ENCODE data around the gene TIAM2.

GRCh38 chr6:154954347-154954746 is 40.8 kb upstream of the TIAM2 start:
- TF ChIP-seq NRF1 (conservative IDR thresholded peaks at IDR 0.05; ENCODE audit: low read depth, low read length) (no peak), YY1 (IDR thresholded peaks at IDR 0.05; ENCODE audit: low read depth, low read length) (no peak), JUND (IDR thresholded peaks at IDR 0.05; ENCODE audit: low read depth, low read length) (no peak), RFX5 (IDR thresholded peaks at IDR 0.05; ENCODE audit: low read depth, low read length) (no peak), RELA (IDR thresholded peaks at IDR 0.05; ENCODE audit: borderline replicate concordance, partially characterized antibody) (no peak), MEF2A (IDR thresholded peaks at IDR 0.05; ENCODE audit: insufficient read depth, low read depth, low read length) (no peak), SMAD5 (IDR thresholded peaks at IDR 0.05; ENCODE audit: low read depth) (no peak), ZNF622 (IDR thresholded peaks at IDR 0.05) (no peak), EZH2 (IDR thresholded peaks at IDR 0.05; ENCODE audit: borderline replicate concordance, control insufficient read depth, low read depth, low read length) (no peak), EP300 (IDR thresholded peaks at IDR 0.05; ENCODE audit: borderline replicate concordance in 1 of 2, control insufficient read depth in 1 of 2, low read depth in 2 of 2, low read length in 2 of 2) (no peak), SIN3A (IDR thresholded peaks at IDR 0.05; ENCODE audit: low read depth, low read length) (no peak), POLR2A (IDR thresholded peaks at IDR 0.05; ENCODE audit: low read depth, low read length) (no peak)
- TF ChIP-seq, protein P1, sequence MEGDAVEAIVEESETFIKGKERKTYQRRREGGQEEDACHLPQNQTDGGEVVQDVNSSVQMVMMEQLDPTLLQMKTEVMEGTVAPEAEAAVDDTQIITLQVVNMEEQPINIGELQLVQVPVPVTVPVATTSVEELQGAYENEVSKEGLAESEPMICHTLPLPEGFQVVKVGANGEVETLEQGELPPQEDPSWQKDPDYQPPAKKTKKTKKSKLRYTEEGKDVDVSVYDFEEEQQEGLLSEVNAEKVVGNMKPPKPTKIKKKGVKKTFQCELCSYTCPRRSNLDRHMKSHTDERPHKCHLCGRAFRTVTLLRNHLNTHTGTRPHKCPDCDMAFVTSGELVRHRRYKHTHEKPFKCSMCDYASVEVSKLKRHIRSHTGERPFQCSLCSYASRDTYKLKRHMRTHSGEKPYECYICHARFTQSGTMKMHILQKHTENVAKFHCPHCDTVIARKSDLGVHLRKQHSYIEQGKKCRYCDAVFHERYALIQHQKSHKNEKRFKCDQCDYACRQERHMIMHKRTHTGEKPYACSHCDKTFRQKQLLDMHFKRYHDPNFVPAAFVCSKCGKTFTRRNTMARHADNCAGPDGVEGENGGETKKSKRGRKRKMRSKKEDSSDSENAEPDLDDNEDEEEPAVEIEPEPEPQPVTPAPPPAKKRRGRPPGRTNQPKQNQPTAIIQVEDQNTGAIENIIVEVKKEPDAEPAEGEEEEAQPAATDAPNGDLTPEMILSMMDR (IDR thresholded peaks at IDR 0.05 in 2 of 3, conservative IDR thresholded peaks at IDR 0.05 in 1 of 3; ENCODE audit: control insufficient read depth in 2 of 3, extremely low read depth in 1 of 3, insufficient read depth in 1 of 3, low read depth in 3 of 3, low read length in 3 of 3): no peak

Data from GM12878 (cell line).